Activated T-cell treated with anti-CD3 and anti-CD28 coated beads, Interleukin-2, amount 50 U/mL, for 24 hours (primary cell): ENCODE measurements around the gene PHKB.

Experiments
- DNase-seq: peaks from one replicate; pipeline ENCODE4 v3.0.0-alpha.2; 2020
- H3K27ac Mint-ChIP-seq: 2 replicates; pipeline ENCODE4 v1.8.0; 2020; ENCODE audit warnings: mild to moderate bottlenecking, mixed read lengths
- H3K27me3 Mint-ChIP-seq: 2 replicates; pipeline ENCODE4 v1.8.0; 2020; ENCODE audit warnings: mixed read lengths
- H3K36me3 Mint-ChIP-seq: 2 replicates; pipeline ENCODE4 v1.8.0; 2020; ENCODE audit warnings: low read depth, mixed read lengths
- H3K4me1 Mint-ChIP-seq: 2 replicates; pipeline ENCODE4 v1.8.0; 2020; ENCODE audit warnings: low read depth, mixed read lengths
- H3K4me3 Mint-ChIP-seq: 2 replicates; pipeline ENCODE4 v1.8.0; 2020; ENCODE audit warnings: mild to moderate bottlenecking, moderate library complexity, mixed read lengths
- H3K9me3 Mint-ChIP-seq: 2 replicates; pipeline ENCODE4 v1.8.0; 2020; ENCODE audit warnings: mixed read lengths

The PHKB gene

DNA sequence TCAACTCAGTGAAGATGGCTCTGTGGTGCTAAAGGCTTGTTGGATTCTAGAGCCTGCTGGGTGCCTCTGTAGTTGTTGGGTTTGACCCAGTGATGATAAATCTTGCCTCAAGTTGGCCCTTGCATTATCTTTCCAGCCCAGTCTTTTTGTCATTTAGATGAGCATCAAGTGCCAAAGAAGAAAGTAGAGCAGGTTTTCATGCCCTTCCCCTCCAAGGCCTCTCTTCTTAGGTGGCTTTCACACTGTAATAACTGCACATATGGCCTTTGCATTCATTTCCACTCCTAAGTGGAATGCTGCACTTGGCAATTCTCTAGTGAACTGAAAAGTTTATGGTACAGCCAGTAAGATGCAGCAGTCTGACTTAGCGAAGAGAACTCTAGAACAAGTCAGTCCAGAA lies 165.1 kb downstream of the PHKB start:
- no peak for DNase-seq
- Mint-ChIP-seq H3K27me3 (no peaks in the 10 kb centered on the region), H3K27ac (no peak overlapping the region), H3K4me3 (no peak overlapping the region), H3K9me3 (no peaks in the 10 kb centered on the region), H3K36me3 (peaks cover 32% of the 10 kb centered on the region), H3K4me1 (no peaks in the 10 kb centered on the region)

DNA sequence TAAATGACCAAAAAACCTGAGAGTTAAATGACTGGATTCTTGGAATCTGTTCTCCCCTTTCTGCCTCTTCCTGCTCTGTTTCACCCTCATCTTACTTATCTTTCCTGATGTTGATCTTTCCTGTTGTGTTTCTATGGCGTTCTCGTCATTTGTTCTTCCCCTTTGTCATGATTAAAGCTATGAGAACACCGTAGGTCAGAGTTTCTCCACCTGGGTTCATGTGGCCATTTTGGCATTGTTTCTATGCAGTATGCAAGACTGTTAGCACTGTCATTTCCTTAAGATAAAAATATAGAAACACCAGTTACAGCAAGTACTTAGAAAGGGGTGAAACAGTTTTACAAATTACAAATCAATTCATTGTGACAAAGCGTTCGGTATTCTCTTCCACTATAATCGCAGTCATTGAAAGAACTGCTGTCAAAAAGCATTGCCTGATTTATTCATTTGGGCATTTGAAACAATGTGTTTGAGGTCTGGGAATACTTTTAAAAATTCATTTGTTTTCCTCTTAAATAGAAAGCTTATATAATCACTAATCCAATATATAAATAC lies 166.0 kb downstream of the PHKB start:
- no peaks in the 10 kb centered on the region for H3K27me3 Mint-ChIP-seq
- H3K9me3 Mint-ChIP-seq: no peaks in the 10 kb centered on the region
- H3K27ac Mint-ChIP-seq: no peak overlapping the region
- H3K4me3 Mint-ChIP-seq: no peak overlapping the region
- H3K36me3 Mint-ChIP-seq: peaks cover 36% of the 10 kb centered on the region
- no peaks in the 10 kb centered on the region for H3K4me1 Mint-ChIP-seq
- DNase-seq: no peak

DNA sequence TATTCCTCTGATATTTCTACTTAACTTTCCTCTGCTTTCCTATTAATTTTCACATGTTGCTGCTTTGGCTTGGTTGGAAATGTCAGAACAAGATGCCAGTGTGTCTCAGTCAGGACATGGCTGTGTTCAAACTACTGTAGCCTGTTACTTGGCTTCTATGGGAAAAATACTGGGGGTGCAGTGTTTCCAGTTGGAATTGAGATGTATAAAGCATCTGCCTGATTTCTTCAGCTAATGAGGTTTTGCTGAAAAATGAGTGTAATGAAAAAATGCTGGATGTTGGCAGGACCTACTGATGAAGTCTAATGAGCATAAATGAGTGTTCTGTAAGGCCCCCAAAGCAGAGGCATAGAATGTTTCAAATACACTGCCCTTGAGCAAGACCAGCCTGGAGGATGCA lies 166.6 kb downstream of the PHKB start:
- H3K27me3 Mint-ChIP-seq: no peaks in the 10 kb centered on the region

DNA sequence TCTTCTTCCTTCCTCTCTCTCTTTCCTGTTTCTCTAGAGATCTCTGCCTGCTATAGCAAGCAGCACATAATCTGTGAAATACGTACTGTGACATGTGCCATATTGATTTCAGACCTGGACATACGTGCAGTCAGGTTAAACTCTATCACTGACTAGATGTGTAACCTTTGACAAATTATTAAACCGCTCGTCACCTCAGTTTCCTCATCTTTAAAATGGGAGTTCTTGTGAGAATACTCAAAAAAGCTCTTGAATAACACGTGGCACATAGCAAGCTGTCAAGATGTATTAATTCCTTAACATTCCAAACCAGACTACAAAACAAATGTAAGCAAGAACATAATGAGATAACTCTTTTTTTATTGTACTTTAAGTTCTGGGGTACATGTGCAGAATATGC lies 170.0 kb downstream of the PHKB start:
- H3K27me3 Mint-ChIP-seq: no peaks in the 10 kb centered on the region
- no peak for DNase-seq
- no peaks in the 10 kb centered on the region for H3K9me3 Mint-ChIP-seq
- H3K27ac Mint-ChIP-seq: no peak overlapping the region
- no peak overlapping the region for H3K4me3 Mint-ChIP-seq
- H3K4me1 Mint-ChIP-seq: no peaks in the 10 kb centered on the region
- H3K36me3 Mint-ChIP-seq: peaks cover 44% of the 10 kb centered on the region

More for the DNA sequence above, 166.6 kb downstream of the PHKB start:
- Mint-ChIP-seq H3K9me3 (no peaks in the 10 kb centered on the region), H3K36me3 (peaks cover 34% of the 10 kb centered on the region), H3K4me3 (no peak overlapping the region), H3K27ac (no peak overlapping the region), H3K4me1 (no peaks in the 10 kb centered on the region)
- DNase-seq: no peak

DNA sequence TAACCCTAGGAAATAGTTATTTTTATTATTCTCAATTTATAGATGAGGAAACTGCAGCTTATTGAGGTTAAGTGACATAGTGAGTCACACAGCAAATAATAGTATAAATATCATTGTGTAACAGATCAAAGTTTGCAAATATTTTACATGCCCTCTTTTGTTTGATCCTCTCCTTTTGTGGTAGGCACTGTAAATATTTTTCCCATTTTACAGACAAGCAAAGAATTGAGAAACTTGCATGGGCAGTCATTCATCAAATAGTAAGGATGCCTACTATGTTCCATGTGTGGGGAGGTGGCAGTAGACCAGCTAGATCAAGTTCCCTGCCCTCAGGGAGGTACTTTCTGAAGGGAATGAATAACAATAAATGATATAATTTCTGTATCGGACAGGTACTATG lies 173.0 kb downstream of the PHKB start:
- no peak for DNase-seq
- Mint-ChIP-seq H3K4me1 (no peaks in the 10 kb centered on the region), H3K4me3 (no peak overlapping the region), H3K27ac (no peak overlapping the region), H3K27me3 (no peaks in the 10 kb centered on the region), H3K36me3 (peaks cover 57% of the 10 kb centered on the region), H3K9me3 (no peaks in the 10 kb centered on the region)

DNA sequence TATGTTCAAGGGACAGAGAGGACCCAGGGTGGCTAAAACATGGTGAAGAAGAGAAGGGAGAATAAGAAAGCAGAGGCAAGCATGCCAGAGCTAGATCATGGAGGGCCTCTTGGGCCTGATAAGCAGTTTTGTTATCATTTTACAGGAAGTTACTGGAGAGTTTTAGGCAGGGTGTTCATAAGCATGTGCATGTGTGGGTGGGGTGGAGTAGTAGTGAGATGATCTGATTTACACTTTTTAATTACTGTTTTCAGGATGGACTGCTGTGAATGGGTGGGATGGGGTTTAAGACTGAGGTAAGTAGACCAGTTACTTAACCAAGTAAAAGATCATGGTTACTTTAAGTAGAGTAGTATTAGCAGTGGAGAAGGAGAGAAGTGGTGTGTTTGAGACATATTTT lies 173.6 kb downstream of the PHKB start:
- Mint-ChIP-seq H3K4me1 (no peaks in the 10 kb centered on the region), H3K27me3 (no peaks in the 10 kb centered on the region), H3K27ac (no peak overlapping the region), H3K36me3 (peaks cover 57% of the 10 kb centered on the region), H3K9me3 (no peaks in the 10 kb centered on the region), H3K4me3 (no peak overlapping the region)
- no peak for DNase-seq

DNA sequence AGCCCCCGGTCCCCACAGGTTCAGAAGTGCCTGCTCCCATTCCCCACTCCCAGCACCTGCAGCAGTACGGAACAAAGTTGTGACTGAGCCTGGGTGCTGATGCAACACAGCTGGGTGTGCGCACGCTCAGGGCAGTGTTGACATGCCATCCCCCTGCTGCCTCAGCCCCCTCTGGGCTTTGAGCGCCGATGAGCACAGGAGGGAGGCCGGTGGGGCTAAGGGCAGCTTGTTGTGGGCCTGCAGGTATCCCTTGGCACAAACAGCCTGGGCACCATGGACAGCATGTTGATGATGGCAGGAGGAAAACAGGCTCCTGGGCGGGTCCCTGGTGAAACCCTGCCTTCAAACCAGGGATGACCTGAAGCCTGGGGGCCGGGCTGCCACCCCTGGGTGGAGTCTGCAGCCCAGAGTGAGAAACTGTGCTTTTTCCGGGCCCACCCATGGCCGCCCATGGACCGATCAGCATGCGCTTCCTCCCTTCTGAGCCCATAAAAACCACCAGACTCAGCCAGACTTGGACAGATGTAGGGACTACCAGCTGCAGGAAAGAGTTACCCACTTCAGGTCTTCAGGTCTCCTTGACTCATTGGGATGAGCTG lies 175.5 kb downstream of the PHKB start:
- no peak overlapping the region for H3K4me3 Mint-ChIP-seq
- no peaks in the 10 kb centered on the region for H3K9me3 Mint-ChIP-seq
- no peaks in the 10 kb centered on the region for H3K4me1 Mint-ChIP-seq
- no peak for DNase-seq
- peaks cover 58% of the 10 kb centered on the region for H3K36me3 Mint-ChIP-seq
- no peak overlapping the region for H3K27ac Mint-ChIP-seq
- H3K27me3 Mint-ChIP-seq: no peaks in the 10 kb centered on the region

DNA sequence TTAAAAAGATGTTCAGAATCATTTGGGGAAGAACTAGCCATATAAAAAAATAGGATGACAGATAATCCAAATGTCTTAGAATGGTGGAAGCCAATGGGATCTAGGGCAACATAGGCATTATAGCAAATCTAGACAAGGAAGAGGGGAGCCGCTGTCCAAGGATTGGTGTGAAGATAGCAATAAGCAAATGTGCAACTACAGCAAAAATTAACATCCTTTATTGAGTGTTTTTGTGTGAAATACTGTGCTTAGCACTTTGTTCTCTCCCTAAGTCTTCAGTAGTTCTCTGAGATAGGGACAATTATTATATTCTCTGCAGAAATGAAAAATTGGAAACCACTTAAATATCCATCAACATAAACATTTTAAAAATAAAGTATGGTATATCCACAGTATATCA lies 177.0 kb downstream of the PHKB start:
- peaks cover 68% of the 10 kb centered on the region for H3K36me3 Mint-ChIP-seq
- no peak overlapping the region for H3K27ac Mint-ChIP-seq

DNA sequence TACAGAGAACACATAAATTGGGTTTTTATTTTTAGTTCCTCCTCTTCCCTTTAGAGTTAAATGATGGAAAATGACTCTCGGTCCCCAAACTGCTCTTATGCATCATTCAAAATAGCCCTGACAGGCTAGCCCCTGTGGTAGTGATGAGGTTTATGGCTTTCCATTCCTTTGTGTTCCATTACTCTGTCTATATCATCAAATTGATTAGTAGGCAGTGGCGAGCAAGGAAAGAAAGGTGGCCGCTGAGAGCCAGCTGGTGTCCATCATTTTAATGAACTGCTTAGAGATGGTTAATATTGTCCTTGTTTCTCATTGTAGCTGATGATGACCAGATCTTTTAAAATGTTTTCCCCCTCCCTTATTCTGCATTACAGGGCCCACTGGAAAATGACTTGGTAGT lies 179.5 kb downstream of the PHKB start:
- H3K9me3 Mint-ChIP-seq: peaks cover 2% of the 10 kb centered on the region
- peaks cover 69% of the 10 kb centered on the region for H3K36me3 Mint-ChIP-seq
- DNase-seq: no peak
- H3K27me3 Mint-ChIP-seq: no peaks in the 10 kb centered on the region
- no peak overlapping the region for H3K4me3 Mint-ChIP-seq
- peaks cover 11% of the 10 kb centered on the region for H3K4me1 Mint-ChIP-seq
- H3K27ac Mint-ChIP-seq: no peak overlapping the region

More for the DNA sequence above, 177.0 kb downstream of the PHKB start:
- H3K4me3 Mint-ChIP-seq: no peak overlapping the region
- no peaks in the 10 kb centered on the region for H3K27me3 Mint-ChIP-seq
- peaks cover 5% of the 10 kb centered on the region for H3K4me1 Mint-ChIP-seq
- DNase-seq: no peak
- no peaks in the 10 kb centered on the region for H3K9me3 Mint-ChIP-seq

DNA sequence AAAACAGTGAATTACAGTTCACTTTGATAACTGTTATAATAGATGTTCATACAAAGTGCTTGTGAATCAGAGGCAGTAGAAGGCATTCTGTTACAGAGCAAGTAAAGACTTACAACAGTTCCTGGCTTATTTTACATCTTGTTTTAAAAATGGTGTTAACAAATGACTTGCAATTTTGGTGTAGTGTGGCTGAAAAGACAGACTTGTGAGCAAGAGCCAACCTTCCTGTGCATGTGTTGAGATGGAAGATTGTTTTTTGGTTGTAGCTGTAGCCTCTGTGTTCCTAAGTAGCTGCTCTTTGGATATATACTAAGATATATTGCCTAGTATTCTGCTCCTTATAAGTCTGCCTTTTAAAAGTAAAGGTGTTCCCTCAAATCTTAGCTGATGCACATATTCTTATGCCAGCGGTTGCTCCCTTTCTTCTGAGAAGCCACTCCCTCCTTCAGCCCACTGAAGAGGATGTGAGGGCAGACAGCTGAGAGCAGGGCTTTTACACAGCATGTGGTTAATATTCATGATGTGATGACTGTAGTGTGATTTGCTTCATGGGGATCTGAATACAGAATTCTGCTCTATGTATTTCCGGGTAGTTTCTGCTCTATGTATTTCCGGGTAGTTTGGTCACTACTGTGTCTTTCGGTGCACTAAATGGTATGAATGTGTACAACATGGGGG lies 182.3 kb downstream of the PHKB start:
- Mint-ChIP-seq H3K27me3 (no peaks in the 10 kb centered on the region), H3K4me3 (no peak overlapping the region), H3K4me1 (peaks cover 11% of the 10 kb centered on the region), H3K36me3 (peaks cover 54% of the 10 kb centered on the region), H3K27ac (no peak overlapping the region), H3K9me3 (peaks cover 2% of the 10 kb centered on the region)
- no peak for DNase-seq

DNA sequence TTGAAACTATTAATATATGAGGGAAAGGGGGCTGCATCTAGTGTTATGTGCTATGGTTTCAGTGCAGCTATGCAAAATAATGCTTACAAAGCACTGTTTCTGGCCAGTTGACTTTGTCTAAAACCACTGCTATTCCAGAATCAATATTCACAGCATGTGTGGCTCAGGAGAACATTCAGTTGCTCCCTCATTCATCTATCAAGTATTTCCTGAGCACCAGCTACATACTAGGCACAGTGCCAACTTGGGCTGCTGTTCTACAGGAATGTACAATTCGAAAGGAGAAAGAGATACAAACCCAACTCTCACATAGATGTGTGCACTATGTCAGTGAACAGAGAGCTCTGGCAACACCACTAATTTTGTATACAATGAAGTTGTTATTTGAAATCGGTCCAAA lies 183.0 kb downstream of the PHKB start:
- Mint-ChIP-seq H3K4me1 (peaks cover 11% of the 10 kb centered on the region), H3K27ac (no peak overlapping the region), H3K36me3 (peaks cover 57% of the 10 kb centered on the region)

DNA sequence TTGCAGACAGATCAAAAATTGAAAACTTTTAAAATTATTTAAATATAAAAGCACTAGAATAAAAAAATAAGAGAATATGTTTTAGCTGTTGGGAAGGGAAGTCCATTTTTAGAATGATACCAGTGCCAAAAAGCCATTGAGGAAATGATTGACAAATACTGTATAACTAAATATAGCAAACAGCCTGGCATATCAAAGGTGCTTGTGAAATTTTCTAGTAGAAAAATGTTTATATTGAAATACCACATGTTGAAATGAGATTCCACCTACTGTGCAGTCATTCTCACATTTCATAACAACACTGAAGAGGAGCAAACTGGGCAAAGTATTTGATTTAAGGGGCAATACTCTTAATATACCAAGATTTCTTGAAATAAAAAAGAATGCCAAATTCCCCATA lies 183.5 kb downstream of the PHKB start:
- Mint-ChIP-seq H3K27ac (no peak overlapping the region), H3K27me3 (no peaks in the 10 kb centered on the region), H3K36me3 (peaks cover 62% of the 10 kb centered on the region), H3K4me1 (peaks cover 11% of the 10 kb centered on the region), H3K9me3 (peaks cover 2% of the 10 kb centered on the region), H3K4me3 (no peak overlapping the region)
- DNase-seq: no peak

More for the DNA sequence above, 183.0 kb downstream of the PHKB start:
- DNase-seq: no peak
- Mint-ChIP-seq H3K4me3 (no peak overlapping the region), H3K27me3 (no peaks in the 10 kb centered on the region), H3K9me3 (peaks cover 2% of the 10 kb centered on the region)

DNA sequence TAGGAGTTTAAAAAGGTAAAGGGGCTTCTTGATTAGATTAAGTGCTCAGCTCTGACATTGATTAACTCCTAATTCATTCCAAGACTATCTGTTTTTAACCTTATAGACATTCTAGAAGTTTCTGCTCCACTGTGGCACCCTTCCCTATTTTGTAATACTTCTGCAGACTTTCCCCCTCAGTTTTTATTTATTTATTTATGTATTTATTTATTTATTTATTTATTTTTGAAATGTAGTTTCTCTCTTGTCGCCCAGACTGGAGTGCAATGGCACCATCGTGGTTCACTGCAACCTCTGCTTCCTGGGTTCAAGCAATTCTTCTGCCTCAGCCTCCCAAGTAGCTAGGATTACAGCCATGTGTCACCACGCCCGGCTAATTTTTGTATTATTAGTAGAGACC lies 185.8 kb downstream of the PHKB start:
- Mint-ChIP-seq H3K27ac (no peak overlapping the region), H3K36me3 (peaks cover 73% of the 10 kb centered on the region), H3K27me3 (no peaks in the 10 kb centered on the region), H3K4me3 (no peak overlapping the region), H3K4me1 (peaks cover 11% of the 10 kb centered on the region), H3K9me3 (peaks cover 2% of the 10 kb centered on the region)
- no peak for DNase-seq

DNA sequence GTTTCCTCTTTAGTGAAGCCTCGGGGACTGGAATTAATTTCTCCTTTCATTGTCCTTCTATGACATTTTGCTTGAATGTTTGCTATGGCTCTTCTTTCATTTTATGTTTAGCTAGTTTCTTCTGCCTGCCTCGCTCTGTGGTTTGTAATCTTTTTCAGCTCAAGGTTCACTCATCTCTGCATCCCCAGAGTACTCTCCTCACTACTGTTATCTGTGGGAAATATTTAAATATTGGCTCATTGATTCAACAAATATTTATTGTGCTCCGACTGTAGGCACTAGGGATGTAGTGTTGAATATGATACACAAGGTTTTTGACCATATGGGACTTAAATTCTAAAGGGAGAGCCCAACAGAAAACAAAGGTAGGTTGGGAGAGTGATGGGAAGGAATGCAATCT lies 195.9 kb downstream of the PHKB start:
- Mint-ChIP-seq H3K9me3 (no peaks in the 10 kb centered on the region), H3K27me3 (no peaks in the 10 kb centered on the region), H3K36me3 (peaks cover 70% of the 10 kb centered on the region), H3K27ac (no peak overlapping the region), H3K4me1 (no peaks in the 10 kb centered on the region), H3K4me3 (no peak overlapping the region)
- no peak for DNase-seq

DNA sequence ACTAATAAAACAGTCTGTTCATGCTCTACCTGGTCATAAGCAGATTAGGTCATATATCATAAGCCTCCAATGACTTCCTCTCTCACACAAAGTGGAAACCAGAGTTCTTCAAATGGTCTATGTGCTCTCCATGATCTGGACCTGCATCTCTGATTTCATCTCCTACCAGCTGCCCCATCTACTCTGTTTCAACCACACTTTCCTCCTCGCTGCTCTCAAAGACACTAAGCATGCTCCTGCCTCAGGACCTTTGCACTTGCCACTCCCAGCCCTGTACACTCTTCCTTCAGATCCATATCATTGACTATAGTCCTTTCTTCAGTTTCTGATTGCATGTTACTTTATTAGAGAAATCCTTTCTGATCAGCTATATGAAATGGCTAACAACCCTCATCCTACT lies 196.8 kb downstream of the PHKB start:
- H3K9me3 Mint-ChIP-seq: no peaks in the 10 kb centered on the region
- no peaks in the 10 kb centered on the region for H3K4me1 Mint-ChIP-seq
- DNase-seq: no peak
- H3K27me3 Mint-ChIP-seq: no peaks in the 10 kb centered on the region
- H3K4me3 Mint-ChIP-seq: no peak overlapping the region
- peaks cover 65% of the 10 kb centered on the region for H3K36me3 Mint-ChIP-seq
- H3K27ac Mint-ChIP-seq: no peak overlapping the region
